ENCODE measurements around the gene PRKAB2. TPM values are rescaled to one million over a fixed set of nuclear protein-coding genes. Genes with fewer than 3 reads are reported as not detected.

Gene PRKAB2
- total and polyA plus RNA-seq, 9 of the 15 experiments (the other 6 are each of a cell fraction or from before 2014, with no cell fraction given): 2.3 to 20.8 (median 7.9) TPM

GRCh38 chr1:147214842-147215539, 42.7 kb upstream of the PRKAB2 start (continued):
- no peak for TF ChIP-seq RREB1 (CRISPR knock-in tag; IDR thresholded peaks at IDR 0.05)
- no peak for TF ChIP-seq ZNF174 (CRISPR knock-in tag; IDR thresholded peaks at IDR 0.05)
- no peak for TF ChIP-seq PHB2 (IDR thresholded peaks at IDR 0.05; ENCODE audit: low read depth)
- TF ChIP-seq MCM2 (IDR thresholded peaks at IDR 0.05; ENCODE audit: low read depth): no peak
- no peak for TF ChIP-seq ETS1 (conservative IDR thresholded peaks at IDR 0.05; ENCODE audit: control insufficient read depth, low read depth, low read length)
- no peak for TF ChIP-seq ZMIZ1 (IDR thresholded peaks at IDR 0.05; ENCODE audit: low read depth in 2 of 2, low read length in 2 of 2)
- TF ChIP-seq COPS2 (conservative IDR thresholded peaks at IDR 0.05): no peak
- no peak for TF ChIP-seq TBP (optimal IDR thresholded peaks at IDR 0.05; ENCODE audit: low read depth, low read length)
- peak; percentile 41; the same call in 1 of the 2 replicates for TF ChIP-seq ZNF316 (IDR thresholded peaks at IDR 0.05)
- TF ChIP-seq LCOR (CRISPR knock-in tag; IDR thresholded peaks at IDR 0.05): no peak
